Trophoblast cell (in vitro differentiated cells and primary cell): ENCODE results near the gene COIL.
A peak's percentile ranks its signal among the peaks of the same experiment; 100 is the strongest.

Experiments
- DNase-seq, 2 donors: peaks; one replicate each; pipeline ENCODE4 v3.0.0-alpha.2; 2016
- H2AFZ ChIP-seq: 2 replicates; pipeline ENCODE4 v1.6.1; 2013; ENCODE audit warnings: low read length, moderate library complexity, mild to moderate bottlenecking; ENCODE audit not compliant: insufficient read depth, poor library complexity
- H2AK5ac ChIP-seq: 2 replicates; pipeline ENCODE4 v1.6.1; 2013; ENCODE audit warnings: mild to moderate bottlenecking, low read length
- H2BK120ac ChIP-seq: 2 replicates; pipeline ENCODE4 v1.6.1; 2013; ENCODE audit warnings: low read length, mild to moderate bottlenecking, moderate library complexity; ENCODE audit not compliant: insufficient read depth, poor library complexity
- H2BK12ac ChIP-seq: 2 replicates; pipeline ENCODE4 v1.6.1; 2013; ENCODE audit warnings: mild to moderate bottlenecking, low read length, moderate library complexity
- H2BK5ac ChIP-seq: 2 replicates; pipeline ENCODE4 v1.6.1; 2013; ENCODE audit warnings: low read length, low read depth, moderate library complexity, mild to moderate bottlenecking; ENCODE audit not compliant: poor library complexity
- H3K14ac ChIP-seq: 2 replicates; pipeline ENCODE4 v1.6.1; 2013; ENCODE audit warnings: mild to moderate bottlenecking, low read length
- H3K18ac ChIP-seq: 2 replicates; pipeline ENCODE4 v1.6.1; 2013; ENCODE audit warnings: mild to moderate bottlenecking, low read length
- H3K23ac ChIP-seq: 2 replicates; pipeline ENCODE4 v1.6.1; 2013; ENCODE audit warnings: low read length
- H3K27ac ChIP-seq: 2 replicates; pipeline ENCODE4 v1.5.1; 2013; ENCODE audit warnings: low read depth, mild to moderate bottlenecking, inconsistent platforms, low read length, moderate library complexity
- H3K27me3 ChIP-seq: 2 replicates; pipeline ENCODE4 v1.6.1; 2013; ENCODE audit warnings: inconsistent platforms, mild to moderate bottlenecking, low read length, moderate library complexity; ENCODE audit not compliant: insufficient read depth
- H3K36me3 ChIP-seq, 2 experiments: 1 replicate in 1 of 2; 2 replicates in 1 of 2; pipeline ENCODE4 v1.6.1; 2013; ENCODE audit warnings: low read length in 2 of 2, mild to moderate bottlenecking in 2 of 2, moderate library complexity in 1 of 2; ENCODE audit not compliant: insufficient read depth in 2 of 2, control insufficient read depth in 1 of 2
- H3K4ac ChIP-seq: 2 replicates; pipeline ENCODE4 v1.6.1; 2013; ENCODE audit warnings: low read depth, mild to moderate bottlenecking, low read length, moderate library complexity
- H3K4me1 ChIP-seq, 2 experiments: 1 replicate in 1 of 2; 2 replicates in 1 of 2; pipeline ENCODE4 v1.6.1; 2013; ENCODE audit warnings: low read length in 2 of 2, mild to moderate bottlenecking in 2 of 2, moderate library complexity in 1 of 2; ENCODE audit not compliant: insufficient read depth in 2 of 2, control insufficient read depth in 1 of 2
- H3K4me2 ChIP-seq: 2 replicates; pipeline ENCODE4 v1.6.1; 2013; ENCODE audit warnings: inconsistent platforms, mild to moderate bottlenecking, low read length, moderate library complexity
- H3K4me3 ChIP-seq: 2 replicates; pipeline ENCODE4 v1.5.1; 2013; ENCODE audit warnings: mild to moderate bottlenecking, low read depth, low read length, inconsistent platforms
- H3K79me1 ChIP-seq: one replicate; pipeline ENCODE4 v1.6.1; 2013; ENCODE audit warnings: low read length
- H3K79me2 ChIP-seq: 2 replicates; pipeline ENCODE4 v1.6.1; 2013; ENCODE audit warnings: low read length, mild to moderate bottlenecking; ENCODE audit not compliant: control insufficient read depth, insufficient read depth, poor library complexity
- H3K9ac ChIP-seq: 2 replicates; pipeline ENCODE4 v1.6.1; 2013; ENCODE audit warnings: mild to moderate bottlenecking, low read length
- H3K9me3 ChIP-seq: 2 replicates; pipeline ENCODE4 v1.6.1; 2013; ENCODE audit warnings: low read depth, mild to moderate bottlenecking, control low read depth, inconsistent platforms, low read length; ENCODE audit not compliant: insufficient read depth
- H4K12ac ChIP-seq: 2 replicates; pipeline ENCODE4 v1.6.1; 2013; ENCODE audit warnings: low read depth, mild to moderate bottlenecking, low read length, moderate library complexity
- H4K8ac ChIP-seq: 2 replicates; pipeline ENCODE4 v1.6.1; 2013; ENCODE audit warnings: low read depth, mild to moderate bottlenecking, low read length, moderate library complexity
- H4K91ac ChIP-seq: one replicate; pipeline ENCODE4 v1.6.1; 2013; ENCODE audit warnings: low read depth, mild to moderate bottlenecking, low read length, moderate library complexity
- WGBS: extraction: QIAGEN DNeasy Blood & Tissue Kit; methylation state at CpG from one replicate; pipeline ENCODE4 v1.1.7; 2013; ENCODE audit warnings: missing lambda C conversion rate; ENCODE audit not compliant: insufficient read length, insufficient coverage; ENCODE audit errors: extremely low coverage; 5-methylcytosine and 5-hydroxymethylcytosine counted together

COIL gene

GRCh38 chr17:56977673-56978395, 17.0 kb upstream of the COIL start, which contains the start of gene SCPEP1:
Gene SCPEP1, plus strand, starts transcription at chr17:56978131. Its CDS starts 29 bp downstream, at chr17:56978160.
- no peaks in the 10 kb centered on the region for H3K79me2 ChIP-seq
- peak; percentile 69 to 79 for DNase-seq
- no peak within 1 kb of the TSS for H4K12ac ChIP-seq
- no peaks in the 10 kb centered on the region for H3K27me3 ChIP-seq
- H2AFZ ChIP-seq = peak within 1 kb of the TSS; percentile 60
- no peaks in the 10 kb centered on the region for H3K79me1 ChIP-seq
- peaks cover 0 to 6% of the 10 kb centered on the region in 2 experiments for H3K36me3 ChIP-seq
- no peak within 1 kb of the TSS for H2AK5ac ChIP-seq
- peaks cover 2 to 3% of the 10 kb centered on the region in 2 experiments for H3K4me1 ChIP-seq
- no peak within 1 kb of the TSS for H4K91ac ChIP-seq
- H3K27ac ChIP-seq = no peak within 1 kb of the TSS
- no peak within 1 kb of the TSS for H3K18ac ChIP-seq
- H3K9me3 ChIP-seq = no peaks in the 10 kb centered on the region
- H2BK120ac ChIP-seq = no peak within 1 kb of the TSS
- peak within 1 kb of the TSS; percentile 95 for H3K4me2 ChIP-seq
- no peak within 1 kb of the TSS for H3K14ac ChIP-seq
- no peak within 1 kb of the TSS for H2BK12ac ChIP-seq
- H2BK5ac ChIP-seq = no peak within 1 kb of the TSS
- WGBS = no CpG with 5 or more reads among the region's 42 CpGs
- H4K8ac ChIP-seq = no peak within 1 kb of the TSS
- no peak within 1 kb of the TSS for H3K4ac ChIP-seq
- H3K4me3 ChIP-seq = peak within 1 kb of the TSS; percentile 72
- H3K9ac ChIP-seq = no peak within 1 kb of the TSS
- H3K23ac ChIP-seq = no peak within 1 kb of the TSS

- Histone ChIP-seq H3K79me2 (no peaks in the 10 kb centered on the region), H3K9me3 (no peaks in the 10 kb centered on the region), H3K27ac (no peak overlapping the region), H3K36me3 (peaks cover 0 to 4% of the 10 kb centered on the region in 2 experiments), H3K18ac (no peak overlapping the region), H3K27me3 (no peaks in the 10 kb centered on the region), H3K4me2 (no peak overlapping the region), H3K4ac (no peak overlapping the region), H3K4me1 (peaks cover 2 to 3% of the 10 kb centered on the region in 2 experiments), H3K4me3 (no peak overlapping the region), H3K23ac (no peak overlapping the region), H2BK5ac (no peak overlapping the region), H2AK5ac (no peak overlapping the region), H3K14ac (no peak overlapping the region), H3K9ac (no peak overlapping the region), H2BK120ac (no peak overlapping the region), H4K12ac (no peak overlapping the region), H2BK12ac (no peak overlapping the region), H2AFZ (no peak overlapping the region), H3K79me1 (no peaks in the 10 kb centered on the region), H4K8ac (no peak overlapping the region), H4K91ac (no peak overlapping the region)
- no CpG with 5 or more reads among the region's 11 CpGs for WGBS
- no peak for DNase-seq
Measured at GRCh38 chr17:56976941-56977608, 16.2 kb upstream of the COIL start.

DNA sequence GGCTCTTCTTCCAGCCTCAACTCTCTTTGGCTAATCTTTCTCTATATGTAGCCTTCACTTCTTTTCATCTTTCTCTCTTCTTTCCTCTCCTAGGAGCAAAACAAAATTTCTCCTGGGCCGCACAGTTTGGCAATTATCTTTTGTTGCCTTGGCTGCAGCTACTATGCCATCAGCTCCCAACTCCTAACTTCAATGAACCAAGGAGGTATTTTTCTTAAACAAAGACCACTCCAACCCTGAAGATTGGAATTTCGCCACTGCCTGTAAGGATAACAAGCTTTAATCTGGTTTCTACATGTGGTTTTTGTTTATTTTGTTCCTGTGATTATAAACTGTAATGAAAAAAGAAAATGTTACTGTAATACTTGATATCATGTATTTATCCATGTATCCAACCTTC, 14.8 kb upstream of the COIL start:
- Histone ChIP-seq H3K4me3 (no peak overlapping the region), H3K18ac (no peak overlapping the region), H3K4me1 (peaks cover 2 to 3% of the 10 kb centered on the region in 2 experiments), H3K36me3 (no peaks in the 10 kb centered on the region), H2BK5ac (no peak overlapping the region), H3K9me3 (peaks cover under 1% of the 10 kb centered on the region), H3K23ac (no peak overlapping the region), H3K4me2 (no peak overlapping the region), H3K79me2 (no peaks in the 10 kb centered on the region), H4K91ac (no peak overlapping the region), H3K4ac (no peak overlapping the region), H4K12ac (no peak overlapping the region), H3K79me1 (no peaks in the 10 kb centered on the region), H4K8ac (no peak overlapping the region), H2BK120ac (no peak overlapping the region), H2AFZ (no peak overlapping the region), H3K27me3 (no peaks in the 10 kb centered on the region), H3K27ac (no peak overlapping the region), H2BK12ac (no peak overlapping the region), H3K9ac (no peak overlapping the region), H3K14ac (no peak overlapping the region), H2AK5ac (no peak overlapping the region)
- DNase-seq = no peak
- no CpG with 5 or more reads among the region's 2 CpGs for WGBS

GRCh38 chr17:56974055-56974454, 13.2 kb upstream of the COIL start:
- DNase-seq = no peak

More at GRCh38 chr17:56974055-56974454, 13.2 kb upstream of the COIL start:
- no peaks in the 10 kb centered on the region for H3K79me1 ChIP-seq
- H3K4me2 ChIP-seq = no peak overlapping the region
- no peak overlapping the region for H3K4ac ChIP-seq
- H3K36me3 ChIP-seq = no peaks in the 10 kb centered on the region
- no peak overlapping the region for H3K14ac ChIP-seq
- H3K9ac ChIP-seq = no peak overlapping the region
- H3K4me3 ChIP-seq = no peak overlapping the region
- H4K8ac ChIP-seq = no peak overlapping the region
- H2AK5ac ChIP-seq = no peak overlapping the region
- H3K18ac ChIP-seq = no peak overlapping the region
- H3K4me1 ChIP-seq = peaks cover 2 to 3% of the 10 kb centered on the region in 2 experiments
- H3K23ac ChIP-seq = no peak overlapping the region
- H3K27me3 ChIP-seq = no peaks in the 10 kb centered on the region
- H4K91ac ChIP-seq = no peak overlapping the region
- H2BK5ac ChIP-seq = no peak overlapping the region
- H2BK12ac ChIP-seq = no peak overlapping the region
- no peak overlapping the region for H2BK120ac ChIP-seq
- H3K27ac ChIP-seq = no peak overlapping the region
- no peak overlapping the region for H4K12ac ChIP-seq
- peaks cover 3% of the 10 kb centered on the region for H3K9me3 ChIP-seq
- no CpG with 5 or more reads among the region's 2 CpGs for WGBS
- no peak overlapping the region for H2AFZ ChIP-seq
- no peaks in the 10 kb centered on the region for H3K79me2 ChIP-seq
